ENCODE measurements around the gene GNB2. TPM values are rescaled to one million over a fixed set of nuclear protein-coding genes. Genes with fewer than 3 reads are reported as not detected.

The GNB2 gene
- total RNA-seq, 1 experiment from 2014 or later: 174 TPM

GRCh38 chr7:100685049-100685605 lies 11.6 kb downstream of the GNB2 start:
- Mint-ChIP-seq H3K4me1 (peaks cover 2 to 17% of the 10 kb centered on the region in 2 experiments), H3K36me3 (ENCODE audit: insufficient read depth in 1 of 3, low read depth in 3 of 3) (peaks cover 30 to 85% (median 76%) of the 10 kb centered on the region in 3 experiments), H3K9me3 (no peaks in the 10 kb centered on the region), H3K4me3 (no peak overlapping the region), H3K27ac (no peak overlapping the region; a peak in 1 of 7 replicates), H3K27me3 (ENCODE audit: low read depth) (no peaks in the 10 kb centered on the region)
- Histone ChIP-seq H3K14ac (ENCODE audit: insufficient read depth, low read length) (no peak overlapping the region), H2BK20ac (ENCODE audit: low read depth, low read length, poor library complexity, severe bottlenecking) (no peak overlapping the region), H4K20me1 (ENCODE audit: control insufficient read depth, insufficient read depth, insufficient read length) (no peaks in the 10 kb centered on the region), H3K23ac (ENCODE audit: insufficient read length, low read depth, low read length) (no peak overlapping the region), H3K23me2 (ENCODE audit: insufficient read length, low read depth, low read length, poor library complexity, severe bottlenecking) (no peaks in the 10 kb centered on the region), H3K9ac (ENCODE audit: extremely low read depth, insufficient read length, low read length) (no peak overlapping the region), H3K9me3 (ENCODE audit: control insufficient read depth, low read depth, low read length) (no peaks in the 10 kb centered on the region), H3T11ph (ENCODE audit: low read length) (no peak overlapping the region), H4K8ac (replicated peaks; ENCODE audit: insufficient read length, low read depth, low read length) (no peak overlapping the region), H3K4ac (ENCODE audit: low read depth, low read length) (no peak overlapping the region), H3K79me1 (ENCODE audit: insufficient read depth, low read depth, low read length, poor library complexity, severe bottlenecking) (no peaks in the 10 kb centered on the region), H3K4me2 (ENCODE audit: insufficient read depth, insufficient read length, low read length) (no peak overlapping the region), H2BK120ac (ENCODE audit: low read depth, low read length, poor library complexity, severe bottlenecking) (no peak overlapping the region), H3K27me3 (ENCODE audit: insufficient read depth, low read length) (no peaks in the 10 kb centered on the region), H4K5ac (ENCODE audit: insufficient read length, low read depth, low read length) (no peak overlapping the region), H3K18ac (ENCODE audit: insufficient read length, low read depth, low read length) (no peak overlapping the region), H2AFZ (ENCODE audit: low read length) (no peak overlapping the region), H3K79me2 (ENCODE audit: insufficient read depth, low read length) (peaks cover 8% of the 10 kb centered on the region; the same call in 1 of the 2 replicates), H3K4me1 (ENCODE audit: insufficient read depth, low read length) (no peaks in the 10 kb centered on the region), H2BK5ac (ENCODE audit: insufficient read length, low read length) (no peak overlapping the region), H4K91ac (ENCODE audit: insufficient read length, low read depth, low read length) (no peak overlapping the region), H2BK12ac (ENCODE audit: insufficient read length, low read depth, low read length) (no peak overlapping the region), H3K56ac (ENCODE audit: insufficient read length, low read depth, low read length) (no peak overlapping the region), H2BK15ac (ENCODE audit: low read depth, low read length) (no peak overlapping the region), H2AK5ac (ENCODE audit: insufficient read length, low read length) (no peak overlapping the region), H3K27ac (ENCODE audit: insufficient read length, low read depth, low read length) (no peak overlapping the region)
- no peak for TF ChIP-seq CTCF (conservative IDR thresholded peaks at IDR 0.05)
- WGBS (ENCODE audit: extremely low coverage, insufficient read length, low lambda C conversion rate): no CpG with 5 or more reads among the region's 18 CpGs
- no peak for DNase-seq
